Keratinocyte (primary cell): ENCODE results near the gene MAP3K5. TPM values are rescaled to one million over a fixed set of nuclear protein-coding genes. Genes with fewer than 3 reads are reported as not detected.

Experiments used
- DNase-seq: peaks from one replicate; pipeline ENCODE4 v3.0.0-alpha.2; 2011; ENCODE audit warnings: low read depth, missing footprints, low spot score
- FAIRE-seq: peaks from 2 replicates; lab custom pipeline; 2011; peaks lifted over from hg19 to GRCh38; lab: Jason Lieb, UNC
- H2AFZ ChIP-seq: 2 replicates; pipeline ENCODE4 v1.6.0; 2012; ENCODE audit warnings: low read length, control low read depth, inconsistent platforms; ENCODE audit not compliant: control insufficient read depth
- H3K27ac ChIP-seq: 2 replicates; pipeline ENCODE4 v1.5.1; 2011; ENCODE audit warnings: low read length; ENCODE audit not compliant: control insufficient read depth, insufficient read depth
- H3K27me3 ChIP-seq: 3 replicates; pipeline ENCODE4 v1.6.0; 2011; ENCODE audit warnings: low read length; ENCODE audit not compliant: control insufficient read depth, insufficient read depth; ENCODE audit errors: extremely low read depth
- H3K36me3 ChIP-seq, 2 experiments: 2 replicates in 1 of 2; 3 replicates in 1 of 2; pipeline ENCODE4 v1.5.1; 2011; ENCODE audit warnings: low read length in 2 of 2, mild to moderate bottlenecking in 1 of 2; ENCODE audit not compliant: control insufficient read depth in 2 of 2, insufficient read depth in 2 of 2; ENCODE audit errors: extremely low read depth in 1 of 2
- H3K4me1 ChIP-seq: 3 replicates; pipeline ENCODE4 v1.5.1; 2011; ENCODE audit warnings: low read length; ENCODE audit not compliant: control insufficient read depth, insufficient read depth; ENCODE audit errors: extremely low read depth
- H3K4me2 ChIP-seq: 3 replicates; pipeline ENCODE4 v1.6.0; 2011; ENCODE audit warnings: low read depth, low read length; ENCODE audit not compliant: control insufficient read depth, insufficient read depth; ENCODE audit errors: extremely low read depth
- H3K4me3 ChIP-seq, 3 experiments: fragments of 200-600 bp in 1 of 3; sonication (generic) in 1 of 3; 2 replicates in 2 of 3; 3 replicates in 1 of 3; pipeline ENCODE4 v1.5.1; 2011 to 2016; ENCODE audit warnings: low read length in 3 of 3, mild to moderate bottlenecking in 3 of 3, control low read depth in 2 of 3, inconsistent platforms in 1 of 3, low read depth in 1 of 3, mixed read lengths in 1 of 3, mixed run types in 1 of 3, moderate library complexity in 1 of 3; ENCODE audit not compliant: control insufficient read depth in 2 of 3, insufficient read depth in 2 of 3; ENCODE audit errors: extremely low read depth in 1 of 3
- H3K79me2 ChIP-seq: 2 replicates; pipeline ENCODE4 v1.6.0; 2012; ENCODE audit warnings: low read length; ENCODE audit not compliant: control insufficient read depth, insufficient read depth
- H3K9ac ChIP-seq: 3 replicates; pipeline ENCODE4 v1.6.0; 2011; ENCODE audit warnings: low read length; ENCODE audit not compliant: control insufficient read depth, insufficient read depth; ENCODE audit errors: extremely low read depth
- H3K9me1 ChIP-seq: 3 replicates; pipeline ENCODE4 v1.6.0; 2011; ENCODE audit warnings: low read length; ENCODE audit not compliant: control insufficient read depth, insufficient read depth; ENCODE audit errors: extremely low read depth
- H3K9me3 ChIP-seq: 2 replicates; pipeline ENCODE4 v1.5.1; 2012; ENCODE audit warnings: low read depth, low read length; ENCODE audit not compliant: control insufficient read depth
- H4K20me1 ChIP-seq: 3 replicates; pipeline ENCODE4 v1.6.0; 2011; ENCODE audit warnings: low read length; ENCODE audit not compliant: control insufficient read depth, insufficient read depth; ENCODE audit errors: extremely low read depth
- EZH2 ChIP-seq: IDR thresholded peaks from one replicate; pipeline ENCODE4 v1.6.1; 2012; ENCODE audit warnings: inconsistent platforms, mild to moderate bottlenecking, low read length, moderate library complexity
- dilution Hi-C: fragments of 300-500 bp; cut with MboI; formaldehyde crosslinking; loops from one replicate; pipeline ENCODE4 v1.7.0; 2020; ENCODE audit warnings: low sequenced_read_pairs; ENCODE audit not compliant: extremely low pct_ligation_motif_present
- polyA plus RNA-seq, 5 experiments: library from polyadenylated mRNA; depleted of rRNA in 3 of 5; stranded (reverse) in 3 of 5; stranded (forward) in 1 of 5; unstranded in 1 of 5; fragments of >200 nt; gene quantifications; 1 replicate in 1 of 5; 2 replicates in 3 of 5; 3 replicates in 1 of 5; pipeline versions ENCODE4 v1.2.1 to v1.2.3, GENCODE V29; 2011 to 2012; ENCODE audit warnings: missing spikeins in 2 of 5, low read depth in 1 of 5, low replicate concordance in 1 of 5
- TF ChIP-seq, protein P1 (sequence below), 3 experiments: IDR thresholded peaks in 1 of 3; conservative IDR thresholded peaks in 1 of 3; optimal IDR thresholded peaks in 1 of 3; 2 replicates in 2 of 3; 3 replicates in 1 of 3; pipeline versions ENCODE3 to v1.5.1; 2011; ENCODE audit warnings: low read length in 3 of 3, mild to moderate bottlenecking in 3 of 3, moderate library complexity in 2 of 3, control low read depth in 1 of 3, inconsistent platforms in 1 of 3; ENCODE audit not compliant: insufficient read depth in 2 of 3; ENCODE audit errors: extremely low read depth in 1 of 3

Gene MAP3K5
- polyA plus RNA-seq, 1 donor (not counting 4 experiments of a cell fraction or from before 2014, with no cell fraction given), result 3.4 TPM

GRCh38 chr6:136607204-136607931 lies 184.9 kb downstream of the MAP3K5 start:
- Histone ChIP-seq H3K9me3 (no peaks in the 10 kb centered on the region), H3K4me1 (peaks cover 42% of the 10 kb centered on the region), H4K20me1 (no peaks in the 10 kb centered on the region), H3K36me3 (no peaks in the 10 kb centered on the region), H3K4me3 (no peak overlapping the region), H2AFZ (no peak overlapping the region), H3K9ac (peak overlapping the region; percentile 13), H3K79me2 (no peaks in the 10 kb centered on the region), H3K27ac (peak overlapping the region; percentile 65), H3K9me1 (no peaks in the 10 kb centered on the region), H3K4me2 (peak overlapping the region; percentile 49), H3K27me3 (no peaks in the 10 kb centered on the region)
- FAIRE-seq (no peak), DNase-seq (no peak)
- TF ChIP-seq, protein P1, sequence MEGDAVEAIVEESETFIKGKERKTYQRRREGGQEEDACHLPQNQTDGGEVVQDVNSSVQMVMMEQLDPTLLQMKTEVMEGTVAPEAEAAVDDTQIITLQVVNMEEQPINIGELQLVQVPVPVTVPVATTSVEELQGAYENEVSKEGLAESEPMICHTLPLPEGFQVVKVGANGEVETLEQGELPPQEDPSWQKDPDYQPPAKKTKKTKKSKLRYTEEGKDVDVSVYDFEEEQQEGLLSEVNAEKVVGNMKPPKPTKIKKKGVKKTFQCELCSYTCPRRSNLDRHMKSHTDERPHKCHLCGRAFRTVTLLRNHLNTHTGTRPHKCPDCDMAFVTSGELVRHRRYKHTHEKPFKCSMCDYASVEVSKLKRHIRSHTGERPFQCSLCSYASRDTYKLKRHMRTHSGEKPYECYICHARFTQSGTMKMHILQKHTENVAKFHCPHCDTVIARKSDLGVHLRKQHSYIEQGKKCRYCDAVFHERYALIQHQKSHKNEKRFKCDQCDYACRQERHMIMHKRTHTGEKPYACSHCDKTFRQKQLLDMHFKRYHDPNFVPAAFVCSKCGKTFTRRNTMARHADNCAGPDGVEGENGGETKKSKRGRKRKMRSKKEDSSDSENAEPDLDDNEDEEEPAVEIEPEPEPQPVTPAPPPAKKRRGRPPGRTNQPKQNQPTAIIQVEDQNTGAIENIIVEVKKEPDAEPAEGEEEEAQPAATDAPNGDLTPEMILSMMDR (optimal IDR thresholded peaks at IDR 0.05 in 1 of 3, IDR thresholded peaks at IDR 0.05 in 1 of 3, conservative IDR thresholded peaks at IDR 0.05 in 1 of 3; ENCODE audit: extremely low read depth in 1 of 3, insufficient read depth in 2 of 3, low read length in 3 of 3), result no peak
- TF ChIP-seq EZH2, result no peak
- dilution Hi-C loops, result no loop called here

DNA sequence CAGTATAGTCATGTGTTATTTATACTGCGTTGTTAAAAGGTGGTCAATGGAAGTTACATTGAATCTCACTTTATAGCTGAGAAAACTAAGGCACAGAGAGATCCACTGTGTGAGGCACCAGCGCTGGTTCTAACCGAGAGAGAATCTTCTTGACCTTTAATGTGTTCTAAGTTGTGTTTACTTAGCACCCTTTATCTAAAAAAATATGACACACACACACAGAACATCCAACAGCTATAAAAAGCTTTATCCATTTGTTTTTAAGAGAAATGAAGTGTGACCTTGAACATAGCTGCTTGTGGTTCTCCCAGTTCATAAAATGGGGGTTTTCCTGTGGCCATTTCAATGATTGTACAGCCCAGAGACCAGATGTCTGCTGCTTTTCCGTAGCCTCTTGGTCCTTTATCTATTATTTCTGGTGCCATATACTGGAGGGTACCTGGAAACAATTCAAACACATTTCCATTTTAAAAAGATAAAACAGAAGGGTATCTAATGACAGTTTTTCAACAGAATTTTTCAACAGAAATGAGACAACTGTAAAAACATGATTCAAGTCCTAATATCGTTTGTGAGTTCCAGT lies 187.3 kb downstream of the MAP3K5 start:
- no peaks in the 10 kb centered on the region for H3K36me3 ChIP-seq
- no peaks in the 10 kb centered on the region for H4K20me1 ChIP-seq
- FAIRE-seq, result no peak
- H3K9ac ChIP-seq, result no peak overlapping the region
- no peaks in the 10 kb centered on the region for H3K9me1 ChIP-seq
- no peak for DNase-seq
- H3K27ac ChIP-seq, result no peak overlapping the region
- no peak for TF ChIP-seq EZH2
- TF ChIP-seq, protein P1 (optimal IDR thresholded peaks at IDR 0.05 in 1 of 3, IDR thresholded peaks at IDR 0.05 in 1 of 3, conservative IDR thresholded peaks at IDR 0.05 in 1 of 3; ENCODE audit: extremely low read depth in 1 of 3, insufficient read depth in 2 of 3, low read length in 3 of 3), result no peak
- no peaks in the 10 kb centered on the region for H3K9me3 ChIP-seq
- dilution Hi-C loops, result no loop called here
- no peak overlapping the region for H3K4me2 ChIP-seq
- H3K4me1 ChIP-seq, result peaks cover 34% of the 10 kb centered on the region
- H3K4me3 ChIP-seq, result no peak overlapping the region
- H3K79me2 ChIP-seq, result no peaks in the 10 kb centered on the region
- H3K27me3 ChIP-seq, result no peaks in the 10 kb centered on the region
- H2AFZ ChIP-seq, result no peak overlapping the region
